ENCODE data around the gene CDX4. TPM values are rescaled to one million over a fixed set of nuclear protein-coding genes. Genes with fewer than 3 reads are reported as not detected.
"Not testable (repeated sequence)": the region's sequence is repeated elsewhere in the genome, so short reads cannot be mapped to it uniquely, and the experiment has no call there.

Gene CDX4
- polyA plus RNA-seq, 1 donor (not counting 4 experiments of a cell fraction or from before 2014, with no cell fraction given): not detected

GRCh38 chrX:73490661-73491060 lies 43.8 kb downstream of the CDX4 start:
- no peak for FAIRE-seq
- H4K20me1 ChIP-seq (ENCODE audit: control insufficient read depth, extremely low read depth, insufficient read depth, low read length): no peaks in the 10 kb centered on the region
- H3K9me3 ChIP-seq (ENCODE audit: control insufficient read depth, low read depth, low read length): no peaks in the 10 kb centered on the region
- TF ChIP-seq CTCF (optimal IDR thresholded peaks at IDR 0.05 in 1 of 3, IDR thresholded peaks at IDR 0.05 in 1 of 3, conservative IDR thresholded peaks at IDR 0.05 in 1 of 3; ENCODE audit: extremely low read depth in 1 of 3, insufficient read depth in 2 of 3, low read length in 3 of 3) (no peak), EZH2 (IDR thresholded peaks at IDR 0.05; ENCODE audit: low read length) (no peak)
- H3K27ac ChIP-seq (ENCODE audit: control insufficient read depth, insufficient read depth, low read length): no peak overlapping the region
- no peak overlapping the region for H3K4me3 ChIP-seq (ENCODE audit: control insufficient read depth in 2 of 3, extremely low read depth in 1 of 3, insufficient read depth in 2 of 3, low read depth in 1 of 3, low read length in 3 of 3)
- H2AFZ ChIP-seq (ENCODE audit: control insufficient read depth, low read length): no peak overlapping the region
- H3K4me1 ChIP-seq (ENCODE audit: control insufficient read depth, extremely low read depth, insufficient read depth, low read length): no peaks in the 10 kb centered on the region
- dilution Hi-C loops (cut with MboI; ENCODE audit: extremely low pct_ligation_motif_present, low sequenced_read_pairs): no loop called here
- no peak overlapping the region for H3K9ac ChIP-seq (ENCODE audit: control insufficient read depth, extremely low read depth, insufficient read depth, low read length)
- no peaks in the 10 kb centered on the region for H3K36me3 ChIP-seq (ENCODE audit: control insufficient read depth in 2 of 2, extremely low read depth in 1 of 2, insufficient read depth in 2 of 2, low read length in 2 of 2)
- no peak for DNase-seq (ENCODE audit: low read depth, low spot score)
- no peaks in the 10 kb centered on the region for H3K79me2 ChIP-seq (ENCODE audit: control insufficient read depth, insufficient read depth, low read length)
- H3K9me1 ChIP-seq (ENCODE audit: control insufficient read depth, extremely low read depth, insufficient read depth, low read length): no peaks in the 10 kb centered on the region
- no peak overlapping the region for H3K4me2 ChIP-seq (ENCODE audit: control insufficient read depth, extremely low read depth, insufficient read depth, low read depth, low read length)
- no peaks in the 10 kb centered on the region for H3K27me3 ChIP-seq (ENCODE audit: control insufficient read depth, extremely low read depth, insufficient read depth, low read length)

GRCh38 chrX:73492178-73492577 lies 45.3 kb downstream of the CDX4 start:
- H3K36me3 ChIP-seq (ENCODE audit: control insufficient read depth in 2 of 2, extremely low read depth in 1 of 2, insufficient read depth in 2 of 2, low read length in 2 of 2); H3K4me3 ChIP-seq (ENCODE audit: control insufficient read depth in 2 of 3, extremely low read depth in 1 of 3, insufficient read depth in 2 of 3, low read depth in 1 of 3, low read length in 3 of 3); H4K20me1 ChIP-seq (ENCODE audit: control insufficient read depth, extremely low read depth, insufficient read depth, low read length); H3K4me2 ChIP-seq (ENCODE audit: control insufficient read depth, extremely low read depth, insufficient read depth, low read depth, low read length); H3K9me3 ChIP-seq (ENCODE audit: control insufficient read depth, low read depth, low read length); H2AFZ ChIP-seq (ENCODE audit: control insufficient read depth, low read length); H3K9me1 ChIP-seq (ENCODE audit: control insufficient read depth, extremely low read depth, insufficient read depth, low read length); H3K27me3 ChIP-seq (ENCODE audit: control insufficient read depth, extremely low read depth, insufficient read depth, low read length); dilution Hi-C loops (cut with MboI; ENCODE audit: extremely low pct_ligation_motif_present, low sequenced_read_pairs); DNase-seq (ENCODE audit: low read depth, low spot score); FAIRE-seq; H3K4me1 ChIP-seq (ENCODE audit: control insufficient read depth, extremely low read depth, insufficient read depth, low read length); H3K79me2 ChIP-seq (ENCODE audit: control insufficient read depth, insufficient read depth, low read length); H3K9ac ChIP-seq (ENCODE audit: control insufficient read depth, extremely low read depth, insufficient read depth, low read length); H3K27ac ChIP-seq (ENCODE audit: control insufficient read depth, insufficient read depth, low read length): not testable (repeated sequence)

Small RNA genes within 50 kb of the gene (small RNA-seq; reads per million reads assigned to genes)
- gene MORF4L1P6 (ENCODE audit: insufficient read length in 3 of 3, low read depth in 3 of 3, low replicate concordance in 1 of 3) (0 reads per million in 3 experiments), gene RNU6-1044P (ENCODE audit: insufficient read length in 3 of 3, low read depth in 3 of 3, low replicate concordance in 1 of 3) (0 reads per million in 3 experiments)

Other genes starting within 250 kb of the CDX4 start
- gene NAP1L2, start 232.2 kb upstream of the CDX4 start, polyA plus RNA-seq: 2.0 to 4.0 TPM (median 2.8 TPM) in 3 replicates
- gene CHIC1, start 116.1 kb downstream of the CDX4 start, polyA plus RNA-seq: 4.1 to 6.3 TPM (median 4.3 TPM) in 3 replicates

All from keratinocyte (primary cell).